PC-9 (cell line): ENCODE data around the gene COL5A1.

Experiments
- EZH2 ChIP-seq: fragments of 200-600 bp; sonication (generic); IDR thresholded peaks from 2 replicates; pipeline ENCODE4 v1.8.0; 2017; ENCODE audit warnings: antibody characterized with exemption, low read depth
- TF ChIP-seq, protein P1 (sequence below): fragments of 200-600 bp; sonication (generic); conservative IDR thresholded peaks from 2 replicates; pipeline ENCODE4 v1.6.1; 2017; ENCODE audit warnings: mixed run types, antibody characterized with exemption, mild to moderate bottlenecking, moderate library complexity

DNA sequence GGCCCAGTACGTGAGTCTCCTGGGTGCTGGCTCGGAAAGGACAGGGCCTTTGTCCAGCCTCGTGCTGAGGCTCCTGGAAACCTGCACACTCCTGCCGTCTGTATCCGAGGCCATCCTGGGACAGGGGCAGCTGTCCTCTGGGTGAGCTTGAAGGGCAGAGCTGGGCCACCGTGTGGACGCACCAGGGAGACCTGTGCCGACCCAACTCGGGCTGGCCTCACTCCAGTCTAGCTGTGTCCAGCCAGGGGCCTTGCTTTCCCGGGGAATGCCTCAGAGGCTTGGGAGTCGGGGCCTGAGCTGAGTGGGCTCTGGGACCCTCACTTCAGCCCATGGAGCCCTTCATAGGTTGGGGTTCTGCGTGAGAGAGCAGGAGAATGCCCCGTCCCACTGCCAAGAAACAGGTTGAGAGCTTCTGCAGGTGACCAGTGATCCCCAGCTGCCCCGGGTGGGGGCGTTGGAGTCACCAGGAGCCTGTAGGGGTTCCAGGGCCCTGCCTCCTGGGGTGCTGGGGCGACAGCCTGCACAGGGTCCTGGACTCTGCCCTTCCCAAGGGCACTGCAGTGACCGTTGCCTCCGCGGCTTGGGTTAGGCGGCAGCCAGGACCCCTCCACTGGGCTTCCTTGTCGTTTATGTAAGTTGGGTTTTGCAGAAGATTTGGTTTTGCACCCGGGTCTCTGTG is 60.1 kb downstream of the COL5A1 start:
- TF ChIP-seq, protein P1, sequence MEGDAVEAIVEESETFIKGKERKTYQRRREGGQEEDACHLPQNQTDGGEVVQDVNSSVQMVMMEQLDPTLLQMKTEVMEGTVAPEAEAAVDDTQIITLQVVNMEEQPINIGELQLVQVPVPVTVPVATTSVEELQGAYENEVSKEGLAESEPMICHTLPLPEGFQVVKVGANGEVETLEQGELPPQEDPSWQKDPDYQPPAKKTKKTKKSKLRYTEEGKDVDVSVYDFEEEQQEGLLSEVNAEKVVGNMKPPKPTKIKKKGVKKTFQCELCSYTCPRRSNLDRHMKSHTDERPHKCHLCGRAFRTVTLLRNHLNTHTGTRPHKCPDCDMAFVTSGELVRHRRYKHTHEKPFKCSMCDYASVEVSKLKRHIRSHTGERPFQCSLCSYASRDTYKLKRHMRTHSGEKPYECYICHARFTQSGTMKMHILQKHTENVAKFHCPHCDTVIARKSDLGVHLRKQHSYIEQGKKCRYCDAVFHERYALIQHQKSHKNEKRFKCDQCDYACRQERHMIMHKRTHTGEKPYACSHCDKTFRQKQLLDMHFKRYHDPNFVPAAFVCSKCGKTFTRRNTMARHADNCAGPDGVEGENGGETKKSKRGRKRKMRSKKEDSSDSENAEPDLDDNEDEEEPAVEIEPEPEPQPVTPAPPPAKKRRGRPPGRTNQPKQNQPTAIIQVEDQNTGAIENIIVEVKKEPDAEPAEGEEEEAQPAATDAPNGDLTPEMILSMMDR: no peak
- no peak for TF ChIP-seq EZH2
